ENCODE measurements around the gene KCNQ5.

GRCh38 chr6:73028124-73028766 lies 406.4 kb downstream of the KCNQ5 start:
- TF ChIP-seq SIN3A (IDR thresholded peaks at IDR 0.05; ENCODE audit: low read depth) = no peak
- TF ChIP-seq CEBPB (IDR thresholded peaks at IDR 0.05; ENCODE audit: low read depth) = no peak
- TF ChIP-seq YY1 (IDR thresholded peaks at IDR 0.05; ENCODE audit: extremely low read depth, insufficient replicate concordance, low read depth, low read length) = no peak
- TF ChIP-seq POLR2AphosphoS5 (IDR thresholded peaks at IDR 0.05; ENCODE audit: low read depth, low read length) = no peak
- no peak for TF ChIP-seq EZH2phosphoT487 (IDR thresholded peaks at IDR 0.05; ENCODE audit: borderline replicate concordance)
- no peak for TF ChIP-seq ZFX (IDR thresholded peaks at IDR 0.05)

Measured in HCT116 (cell line).